H9 (cell line): ENCODE results near the gene C10orf143. TPM values are rescaled to one million over a fixed set of nuclear protein-coding genes. Genes with fewer than 3 reads are reported as not detected.

Source experiments
- DNase-seq: peaks from one replicate; pipeline ENCODE4 v3.0.0-alpha.2; 2017
- H2AFZ ChIP-seq: one replicate; pipeline ENCODE4 v1.6.1; 2013; ENCODE audit warnings: mild to moderate bottlenecking, low read length, control low read depth, moderate library complexity
- H2AK5ac ChIP-seq: 2 replicates; pipeline ENCODE4 v1.6.1; 2013; ENCODE audit warnings: low read length, control low read depth, mixed read lengths; ENCODE audit not compliant: insufficient read length
- H2BK120ac ChIP-seq: one replicate; pipeline ENCODE4 v1.6.1; 2013; ENCODE audit warnings: low read depth, mild to moderate bottlenecking, low read length, control low read depth, inconsistent platforms; ENCODE audit not compliant: poor library complexity, severe bottlenecking
- H2BK12ac ChIP-seq: 2 replicates; pipeline ENCODE4 v1.6.1; 2013; ENCODE audit warnings: low read length, control low read depth, mixed read lengths, low read depth; ENCODE audit not compliant: insufficient read length
- H2BK15ac ChIP-seq: 2 replicates; pipeline ENCODE4 v1.6.1; 2013; ENCODE audit warnings: low read depth, low read length, control low read depth
- H2BK20ac ChIP-seq: one replicate; pipeline ENCODE4 v1.6.1; 2013; ENCODE audit warnings: low read depth, mild to moderate bottlenecking, low read length, control low read depth, inconsistent platforms; ENCODE audit not compliant: poor library complexity, severe bottlenecking
- H2BK5ac ChIP-seq: 2 replicates; pipeline ENCODE4 v1.6.1; 2013; ENCODE audit warnings: low read length, control low read depth, mixed read lengths; ENCODE audit not compliant: insufficient read length
- H3K14ac ChIP-seq: 2 replicates; pipeline ENCODE4 v1.6.1; 2013; ENCODE audit warnings: low read length, control low read depth; ENCODE audit not compliant: insufficient read depth
- H3K18ac ChIP-seq: 2 replicates; pipeline ENCODE4 v1.6.1; 2013; ENCODE audit warnings: low read depth, mild to moderate bottlenecking, mixed read lengths, low read length, control low read depth; ENCODE audit not compliant: insufficient read length
- H3K23ac ChIP-seq: 2 replicates; pipeline ENCODE4 v1.6.1; 2013; ENCODE audit warnings: low read length, control low read depth, mixed read lengths, low read depth; ENCODE audit not compliant: insufficient read length
- H3K23me2 ChIP-seq: 2 replicates; pipeline ENCODE4 v1.6.1; 2013; ENCODE audit warnings: low read depth, mild to moderate bottlenecking, mixed read lengths, low read length, control low read depth; ENCODE audit not compliant: insufficient read length, poor library complexity, severe bottlenecking
- H3K27ac ChIP-seq: 2 replicates; pipeline ENCODE4 v1.5.1; 2013; ENCODE audit warnings: low read length, control low read depth, mixed read lengths, low read depth; ENCODE audit not compliant: insufficient read length
- H3K27me3 ChIP-seq: 2 replicates; pipeline ENCODE4 v1.6.1; 2013; ENCODE audit warnings: low read length, control low read depth, inconsistent platforms; ENCODE audit not compliant: insufficient read depth
- H3K4ac ChIP-seq: 2 replicates; pipeline ENCODE4 v1.6.1; 2013; ENCODE audit warnings: low read depth, mild to moderate bottlenecking, control low read depth, inconsistent platforms, low read length, moderate library complexity
- H3K4me1 ChIP-seq: 2 replicates; pipeline ENCODE4 v1.6.1; 2013; ENCODE audit warnings: low read length, control low read depth, inconsistent platforms; ENCODE audit not compliant: insufficient read depth
- H3K4me2 ChIP-seq: 2 replicates; pipeline ENCODE4 v1.6.1; 2013; ENCODE audit warnings: low read length, control low read depth, mixed read lengths; ENCODE audit not compliant: insufficient read length, insufficient read depth
- H3K56ac ChIP-seq: 2 replicates; pipeline ENCODE4 v1.6.1; 2013; ENCODE audit warnings: low read depth, mild to moderate bottlenecking, mixed read lengths, low read length, control low read depth; ENCODE audit not compliant: insufficient read length
- H3K79me1 ChIP-seq: 2 replicates; pipeline ENCODE4 v1.6.1; 2013; ENCODE audit warnings: low read depth, mild to moderate bottlenecking, moderate library complexity, low read length, control low read depth, inconsistent platforms; ENCODE audit not compliant: insufficient read depth, poor library complexity, severe bottlenecking
- H3K79me2 ChIP-seq: 2 replicates; pipeline ENCODE4 v1.6.1; 2013; ENCODE audit warnings: low read length, control low read depth, inconsistent platforms; ENCODE audit not compliant: insufficient read depth
- H3K9ac ChIP-seq: 2 replicates; pipeline ENCODE4 v1.6.1; 2013; ENCODE audit warnings: low read length, control low read depth, mixed read lengths; ENCODE audit not compliant: insufficient read length; ENCODE audit errors: extremely low read depth
- H3K9me3 ChIP-seq: one replicate; pipeline ENCODE4 v1.6.1; 2013; ENCODE audit warnings: low read depth, low read length, inconsistent platforms; ENCODE audit not compliant: control insufficient read depth
- H3T11ph ChIP-seq: one replicate; pipeline ENCODE4 v1.6.1; 2013; ENCODE audit warnings: mild to moderate bottlenecking, low read length, control low read depth, inconsistent platforms
- H4K20me1 ChIP-seq: one replicate; pipeline ENCODE4 v1.6.1; 2013; ENCODE audit not compliant: control insufficient read depth, insufficient read length, insufficient read depth
- H4K5ac ChIP-seq: 2 replicates; pipeline ENCODE4 v1.6.1; 2013; ENCODE audit warnings: low read depth, mild to moderate bottlenecking, mixed read lengths, low read length, control low read depth; ENCODE audit not compliant: insufficient read length
- H4K8ac ChIP-seq: replicated peaks from 2 replicates; pipeline ENCODE4 v1.6.1; 2013; ENCODE audit warnings: low read length, control low read depth, mixed read lengths, low read depth; ENCODE audit not compliant: insufficient read length
- H4K91ac ChIP-seq: 2 replicates; pipeline ENCODE4 v1.6.1; 2013; ENCODE audit warnings: low read depth, mild to moderate bottlenecking, moderate library complexity, mixed read lengths, low read length, control low read depth; ENCODE audit not compliant: insufficient read length
- H3K27ac Mint-ChIP-seq, 3 experiments: 2 replicates in 2 of 3; 3 replicates in 1 of 3; pipeline ENCODE4 v1.8.0; 2020 to 2021; ENCODE audit warnings: mixed read lengths in 3 of 3, mild to moderate bottlenecking in 1 of 3, moderate library complexity in 1 of 3
- H3K27me3 Mint-ChIP-seq: 2 replicates; pipeline ENCODE4 v1.8.0; 2021; ENCODE audit warnings: low read depth, mild to moderate bottlenecking, moderate library complexity, mixed read lengths
- H3K36me3 Mint-ChIP-seq, 3 experiments: 2 replicates in 2 of 3; 3 replicates in 1 of 3; pipeline ENCODE4 v1.8.0; 2020 to 2021; ENCODE audit warnings: low read depth in 3 of 3, mixed read lengths in 3 of 3; ENCODE audit not compliant: insufficient read depth in 1 of 3
- H3K4me1 Mint-ChIP-seq, 2 experiments: 2 replicates each; pipeline ENCODE4 v1.8.0; 2020; ENCODE audit warnings: mixed read lengths in 2 of 2
- H3K4me3 Mint-ChIP-seq, 2 experiments: 2 replicates in 1 of 2; 3 replicates in 1 of 2; pipeline ENCODE4 v1.8.0; 2020 to 2021; ENCODE audit warnings: mild to moderate bottlenecking in 2 of 2, mixed read lengths in 2 of 2, moderate library complexity in 1 of 2
- H3K9me3 Mint-ChIP-seq, 2 experiments: 2 replicates in 1 of 2; 3 replicates in 1 of 2; pipeline ENCODE4 v1.8.0; 2020; ENCODE audit warnings: mild to moderate bottlenecking in 2 of 2, mixed read lengths in 2 of 2, moderate library complexity in 1 of 2
- WGBS: extraction: QIAGEN DNeasy Blood & Tissue Kit; methylation state at CpG from one replicate; pipeline ENCODE4 v1.1.7; 2013; ENCODE audit warnings: missing lambda C conversion rate, low lambda C conversion rate, mixed read lengths; ENCODE audit not compliant: insufficient read length; ENCODE audit errors: extremely low coverage; 5-methylcytosine and 5-hydroxymethylcytosine counted together
- total RNA-seq: library from RNA; stranded (reverse); gene quantifications from 2 replicates; pipeline ENCODE4 v1.2.1, GENCODE V29; 2021
- TF ChIP-seq, protein P1 (sequence below): fragments of 200-600 bp; sonication (generic); conservative IDR thresholded peaks from 3 replicates; pipeline ENCODE4 v1.8.0; 2021; ENCODE audit warnings: antibody characterized with exemption, mild to moderate bottlenecking

Gene C10orf143
- total RNA-seq, 1 experiment from 2014 or later = 0.94 TPM

DNA sequence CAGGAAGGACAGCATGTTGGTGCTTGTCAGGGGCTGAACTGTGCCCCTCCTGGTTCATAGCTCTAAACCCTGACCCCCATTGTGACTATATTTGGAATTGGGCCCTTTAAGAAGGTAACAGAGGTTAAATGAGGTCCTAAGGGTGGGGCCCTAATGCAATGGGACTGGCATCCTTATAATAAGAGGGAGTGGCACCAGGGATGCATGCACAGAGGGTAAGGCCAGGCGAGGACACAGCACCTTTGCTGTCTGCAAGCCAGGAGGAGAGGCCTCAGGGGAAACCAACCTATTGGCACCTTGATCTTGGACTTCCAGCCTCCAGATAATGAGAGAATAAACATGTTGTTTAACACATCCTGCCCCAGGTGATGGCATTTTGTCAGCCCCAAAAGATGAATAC is 85.3 kb downstream of the C10orf143 start:
- no peak for DNase-seq
- H3K36me3 Mint-ChIP-seq = no peaks in the 10 kb centered on the region
- no peak overlapping the region for H2AK5ac ChIP-seq
- no peak overlapping the region for H3K27ac ChIP-seq
- no peak overlapping the region for H2BK15ac ChIP-seq
- no peak overlapping the region for H3K14ac ChIP-seq
- H2AFZ ChIP-seq = no peak overlapping the region
- WGBS = no CpG with 5 or more reads among the region's 1 CpG
- H3K4me3 Mint-ChIP-seq = no peak overlapping the region
- no peaks in the 10 kb centered on the region for H3K9me3 ChIP-seq
- peaks cover 0 to 3% of the 10 kb centered on the region in 2 experiments; a peak in 1 of 5 replicates for H3K9me3 Mint-ChIP-seq
- no peak overlapping the region for H3K9ac ChIP-seq
- no peaks in the 10 kb centered on the region for H3K79me2 ChIP-seq
- H3T11ph ChIP-seq = no peak overlapping the region
- H2BK120ac ChIP-seq = no peak overlapping the region
- no peaks in the 10 kb centered on the region for H4K20me1 ChIP-seq
- peaks cover 3% of the 10 kb centered on the region; the same call in 1 of the 2 replicates for H3K27me3 Mint-ChIP-seq
- no peak overlapping the region for H3K4me2 ChIP-seq
- no peak overlapping the region for H3K4ac ChIP-seq
- H3K79me1 ChIP-seq = no peaks in the 10 kb centered on the region
- H3K4me1 ChIP-seq = no peaks in the 10 kb centered on the region
- no peak overlapping the region for H3K27ac Mint-ChIP-seq
- H2BK20ac ChIP-seq = no peak overlapping the region
- no peak overlapping the region for H4K5ac ChIP-seq
- no peak overlapping the region for H3K23ac ChIP-seq
- H4K8ac ChIP-seq = no peak overlapping the region
- TF ChIP-seq, protein P1, sequence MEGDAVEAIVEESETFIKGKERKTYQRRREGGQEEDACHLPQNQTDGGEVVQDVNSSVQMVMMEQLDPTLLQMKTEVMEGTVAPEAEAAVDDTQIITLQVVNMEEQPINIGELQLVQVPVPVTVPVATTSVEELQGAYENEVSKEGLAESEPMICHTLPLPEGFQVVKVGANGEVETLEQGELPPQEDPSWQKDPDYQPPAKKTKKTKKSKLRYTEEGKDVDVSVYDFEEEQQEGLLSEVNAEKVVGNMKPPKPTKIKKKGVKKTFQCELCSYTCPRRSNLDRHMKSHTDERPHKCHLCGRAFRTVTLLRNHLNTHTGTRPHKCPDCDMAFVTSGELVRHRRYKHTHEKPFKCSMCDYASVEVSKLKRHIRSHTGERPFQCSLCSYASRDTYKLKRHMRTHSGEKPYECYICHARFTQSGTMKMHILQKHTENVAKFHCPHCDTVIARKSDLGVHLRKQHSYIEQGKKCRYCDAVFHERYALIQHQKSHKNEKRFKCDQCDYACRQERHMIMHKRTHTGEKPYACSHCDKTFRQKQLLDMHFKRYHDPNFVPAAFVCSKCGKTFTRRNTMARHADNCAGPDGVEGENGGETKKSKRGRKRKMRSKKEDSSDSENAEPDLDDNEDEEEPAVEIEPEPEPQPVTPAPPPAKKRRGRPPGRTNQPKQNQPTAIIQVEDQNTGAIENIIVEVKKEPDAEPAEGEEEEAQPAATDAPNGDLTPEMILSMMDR = no peak
- H3K23me2 ChIP-seq = no peaks in the 10 kb centered on the region
- H3K4me1 Mint-ChIP-seq = no peaks in the 10 kb centered on the region
- no peak overlapping the region for H3K18ac ChIP-seq
- H2BK5ac ChIP-seq = no peak overlapping the region
- no peaks in the 10 kb centered on the region for H3K27me3 ChIP-seq
- H4K91ac ChIP-seq = no peak overlapping the region
- no peak overlapping the region for H2BK12ac ChIP-seq
- H3K56ac ChIP-seq = no peak overlapping the region
